ENCODE data around the gene NAA38. TPM values are rescaled to one million over a fixed set of nuclear protein-coding genes. Genes with fewer than 3 reads are reported as not detected.
A peak's percentile ranks its signal among the peaks of the same experiment; 100 is the strongest.

The NAA38 gene
- total RNA-seq, 1 donor from 2014 or later: 68.8 TPM

DNA sequence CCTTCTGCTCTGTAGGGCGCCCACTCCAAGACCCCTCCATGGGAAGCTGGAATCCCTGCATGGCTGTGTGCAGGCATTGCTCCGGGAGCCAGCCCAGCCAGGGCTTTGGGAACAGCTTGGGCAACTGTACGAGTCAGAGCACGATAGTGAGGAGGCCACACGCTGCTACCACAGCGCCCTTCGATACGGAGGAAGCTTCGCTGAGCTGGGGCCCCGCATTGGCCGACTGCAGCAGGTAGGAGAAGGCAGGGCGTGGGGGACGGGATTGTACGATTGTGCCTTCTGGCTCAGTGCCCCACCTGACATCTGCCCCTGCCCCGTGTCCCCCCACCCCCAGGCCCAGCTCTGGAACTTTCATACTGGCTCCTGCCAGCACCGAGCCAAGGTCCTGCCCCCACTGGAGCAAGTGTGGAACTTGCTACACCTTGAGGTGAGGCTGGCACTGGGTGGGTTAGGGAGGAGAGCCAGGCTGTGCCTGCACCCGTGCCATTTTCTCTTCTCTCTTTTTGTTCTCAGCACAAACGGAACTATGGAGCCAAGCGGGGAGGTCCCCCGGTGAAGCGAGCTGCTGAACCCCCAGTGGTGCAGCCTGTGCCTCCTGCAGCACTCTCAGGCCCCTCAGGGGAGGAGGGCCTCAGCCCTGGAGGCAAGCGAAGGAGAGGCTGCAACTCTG is 11.2 kb downstream of the NAA38 start:
- no peak for DNase-seq (ENCODE audit: low spot score)
- intact Hi-C loops (cut with DNase I): loop anchor here (5.0 kb wide), 1 partner anchor 444 kb away; the partner anchor contains the start of gene TMEM256

DNA sequence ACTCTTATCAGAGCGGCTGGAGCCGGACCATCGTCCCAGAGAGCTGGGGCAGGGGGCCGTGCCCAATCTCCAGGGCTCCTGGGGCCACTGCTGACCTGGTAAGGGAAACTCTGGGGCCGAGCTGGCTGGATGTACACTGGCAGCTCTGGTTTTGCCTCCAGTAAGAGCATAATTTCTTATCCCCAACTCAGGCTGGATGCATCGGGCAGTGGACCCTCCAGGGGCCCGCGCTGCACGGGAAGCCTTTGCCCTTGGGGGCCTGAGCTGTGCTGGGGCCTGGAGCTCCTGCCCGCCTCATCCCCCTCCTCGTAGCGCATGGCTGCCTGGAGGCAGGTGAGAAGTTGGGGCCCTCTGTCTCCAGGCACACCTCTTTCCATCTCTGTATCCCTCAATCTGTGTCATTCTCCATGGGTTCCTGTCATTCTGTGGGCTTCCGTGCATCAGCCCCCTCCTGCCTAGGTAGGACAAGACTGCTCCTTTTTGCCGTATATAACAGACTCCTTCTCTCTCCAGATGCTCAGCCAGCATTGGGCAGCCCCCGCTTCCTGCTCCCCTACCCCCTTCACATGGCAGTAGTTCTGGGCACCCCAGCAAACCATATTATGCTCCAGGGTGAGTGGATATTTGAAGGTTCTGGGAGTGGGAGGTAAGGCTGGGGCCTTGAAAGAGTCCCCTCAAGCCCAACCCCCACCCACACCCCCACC is 11.8 kb downstream of the NAA38 start:
- intact Hi-C loops (cut with DNase I): loop anchor here (5.0 kb wide), 1 partner anchor 443 kb away; the partner anchor contains the start of gene TMEM256
- DNase-seq (ENCODE audit: low spot score): no peak

DNA sequence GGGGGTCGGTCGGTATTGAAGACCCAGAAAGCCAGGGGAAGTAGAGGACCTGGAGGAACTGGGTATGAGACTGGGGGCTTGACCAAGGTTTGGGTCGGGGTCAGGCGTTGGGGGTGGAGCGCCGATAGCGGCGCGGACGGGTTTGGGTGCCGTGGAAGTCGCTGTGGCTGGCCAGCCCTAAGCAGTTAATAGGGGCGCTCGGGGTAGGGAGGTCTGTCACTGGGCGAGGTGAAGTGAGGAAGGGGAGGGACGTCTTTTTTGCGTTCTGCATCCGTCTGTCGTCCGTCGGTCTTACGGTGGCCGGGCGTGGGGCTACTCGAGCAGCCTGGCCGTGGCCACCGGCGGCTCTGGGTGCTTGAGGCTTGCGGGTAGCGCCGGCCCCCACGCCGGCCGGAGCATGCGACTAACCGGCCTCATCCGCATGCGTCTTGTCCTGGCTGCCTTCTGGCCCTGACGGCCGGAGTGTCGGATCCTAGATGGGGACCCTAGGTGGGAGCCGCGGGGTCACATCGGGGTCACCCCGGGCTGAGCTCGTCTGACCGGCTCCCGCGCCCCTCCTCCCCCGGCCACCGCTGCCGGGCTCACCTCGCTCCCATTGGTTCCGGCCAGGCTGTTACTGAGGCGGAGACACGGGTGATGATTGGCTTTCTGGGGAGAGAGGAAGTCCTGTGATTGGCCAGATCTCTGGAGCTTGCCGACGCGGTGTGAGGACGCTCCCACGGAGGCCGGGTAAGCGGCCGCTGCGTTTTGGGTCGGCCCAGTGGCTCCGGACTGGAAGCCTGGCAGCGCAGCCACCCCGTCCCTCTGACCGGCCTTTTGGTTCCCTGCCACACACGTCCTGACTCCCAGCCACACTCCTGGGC is 12.8 kb downstream of the NAA38 start:
- peak; percentile 96 for DNase-seq (ENCODE audit: low spot score)
- intact Hi-C loops (cut with DNase I): loop anchor here (5.0 kb wide), 2 partner anchors 43 to 442 kb away; partner anchors contain the start of genes CHD3 and TMEM256

DNA sequence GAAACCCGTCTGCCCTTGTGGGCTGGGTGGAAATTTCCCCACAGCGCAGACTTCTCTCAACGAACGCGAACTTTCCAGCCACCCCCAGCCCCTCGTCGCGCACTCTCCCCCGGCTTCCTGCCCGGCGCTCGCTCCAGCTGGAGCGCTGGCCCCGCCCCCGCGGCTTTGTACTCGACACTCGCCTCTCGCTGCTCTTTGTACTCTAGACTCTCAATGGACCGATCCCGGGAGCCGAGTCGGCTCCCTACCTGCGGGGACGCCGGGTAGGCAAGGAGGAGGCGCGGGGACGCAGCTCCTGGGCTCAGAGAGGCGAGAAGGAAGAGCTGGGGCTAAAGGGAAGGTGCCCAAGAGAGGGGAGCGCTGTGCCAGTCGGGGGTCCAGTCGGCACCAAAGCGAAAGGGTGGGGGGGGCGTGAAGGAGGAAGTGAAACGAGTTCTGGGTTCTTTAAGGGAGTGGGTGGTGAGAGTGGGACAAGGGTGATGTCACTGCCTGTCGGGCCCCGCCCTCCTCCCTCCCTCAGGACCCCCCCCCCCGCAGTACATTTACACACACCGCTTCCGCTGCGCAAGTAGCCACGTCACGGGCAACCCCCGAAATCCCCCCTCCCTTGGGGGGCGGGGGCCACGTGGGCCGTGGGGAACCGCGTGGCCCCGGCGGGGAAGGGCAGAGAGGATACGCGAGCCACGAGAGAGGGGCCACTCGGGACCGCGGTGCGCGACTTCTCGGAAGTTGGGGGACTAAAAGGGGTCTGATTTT is 13.6 kb downstream of the NAA38 start:
- intact Hi-C loops (cut with DNase I): loop anchor here (2.0 to 5.0 kb wide), 3 partner anchors 13 to 309 kb away; partner anchors contain the start of genes CHD3, NAA38 and PER1
- DNase-seq (ENCODE audit: low spot score): peak; percentile 92

DNA sequence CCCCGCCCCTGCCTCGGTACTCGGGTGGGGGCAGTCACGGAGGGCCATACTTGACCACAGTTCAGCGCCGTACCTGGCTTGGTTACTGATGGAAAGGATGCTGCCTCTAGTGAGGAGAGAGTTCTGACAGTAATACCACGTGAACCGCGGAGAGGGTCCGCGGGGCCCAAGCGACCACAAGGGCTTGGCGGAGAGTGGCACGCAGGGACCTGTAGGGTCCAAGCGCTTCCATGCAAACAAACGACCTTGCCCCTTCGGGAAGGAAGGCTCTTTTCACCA is 14.2 kb downstream of the NAA38 start:
- intact Hi-C loops (cut with DNase I): loop anchor here (2.0 to 5.0 kb wide), 3 partner anchors 14 to 310 kb away; partner anchors contain the start of genes CHD3, NAA38 and PER1
- peak; percentile 80 for DNase-seq (ENCODE audit: low spot score)

DNA sequence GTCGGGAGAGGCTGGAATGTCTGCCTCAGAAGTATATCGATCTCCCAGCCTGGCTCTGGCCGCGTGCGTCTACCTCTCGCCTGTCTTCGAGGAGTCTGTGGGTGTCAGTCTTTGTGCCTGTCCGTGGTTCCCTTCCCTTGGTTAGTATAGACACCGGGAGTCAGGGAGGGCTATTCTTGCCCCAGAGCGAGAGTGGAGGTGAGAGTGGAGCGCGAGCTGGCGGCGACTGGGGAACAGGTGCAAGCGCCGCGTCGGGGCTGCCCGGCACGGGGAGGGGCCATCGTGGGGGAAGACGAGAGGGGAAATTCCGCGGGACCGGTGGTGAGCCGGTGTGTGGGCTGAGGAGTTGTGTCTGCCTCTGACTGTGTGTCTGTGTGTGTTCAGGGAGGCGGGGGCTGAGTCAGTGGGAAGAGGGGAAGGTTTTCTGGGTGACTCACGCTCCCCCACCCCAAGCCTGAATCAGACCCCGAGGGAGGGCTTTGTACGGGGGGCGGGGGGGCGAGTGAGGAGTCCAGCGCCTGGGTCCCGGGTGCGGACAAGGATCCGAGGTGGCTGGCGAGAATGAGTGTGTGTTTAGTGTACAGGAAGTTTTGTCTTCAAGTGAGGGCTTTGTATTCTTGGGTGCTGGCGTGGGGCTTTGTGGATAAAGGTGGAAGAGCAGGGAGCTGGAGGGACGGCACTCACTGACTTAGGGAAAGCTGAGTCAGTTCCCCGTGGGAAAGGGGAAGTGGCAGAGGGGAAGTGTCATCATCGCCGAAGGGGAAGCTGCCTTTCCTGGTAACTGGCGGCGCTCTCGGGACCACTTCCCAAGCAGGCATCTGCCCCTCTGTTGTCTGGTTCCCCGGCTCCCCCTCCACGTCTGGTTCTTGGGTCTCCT is 14.7 kb downstream of the NAA38 start:
- intact Hi-C loops (cut with DNase I): loop anchor here (1.0 to 5.0 kb wide), 4 partner anchors 8 to 310 kb away; partner anchors contain the start of genes CHD3, KDM6B, NAA38 and PER1
- DNase-seq (ENCODE audit: low spot score): peak; percentile 93

DNA sequence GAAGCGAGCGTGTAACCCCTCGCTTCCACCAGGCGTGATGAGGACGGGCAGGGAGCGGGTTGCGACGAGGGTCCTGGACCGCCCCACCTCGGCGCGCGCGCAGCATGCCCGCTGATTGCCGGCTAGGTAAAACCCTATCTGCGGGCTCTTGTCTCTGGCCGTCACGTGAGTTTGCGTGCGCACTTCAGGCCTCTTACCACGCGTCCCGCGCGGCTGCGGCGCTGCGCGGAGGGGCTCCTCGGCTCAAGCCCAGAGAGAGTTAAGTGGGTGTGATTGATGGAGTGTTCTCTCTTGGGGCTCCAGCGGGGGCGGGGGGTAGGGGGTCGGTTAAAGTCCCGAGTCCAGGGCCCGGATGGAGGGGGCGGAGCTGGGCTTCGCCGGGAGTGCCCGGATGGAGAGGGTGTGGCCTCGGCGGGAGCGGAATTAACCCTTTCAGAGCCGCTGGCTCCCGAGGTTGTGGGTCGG is 15.4 kb downstream of the NAA38 start:
- DNase-seq (ENCODE audit: low spot score): peak; percentile 95
- intact Hi-C loops (cut with DNase I): loop anchor here (1.0 to 5.0 kb wide), 4 partner anchors 8 to 311 kb away; partner anchors contain the start of genes CHD3, KDM6B, NAA38 and PER1

DNA sequence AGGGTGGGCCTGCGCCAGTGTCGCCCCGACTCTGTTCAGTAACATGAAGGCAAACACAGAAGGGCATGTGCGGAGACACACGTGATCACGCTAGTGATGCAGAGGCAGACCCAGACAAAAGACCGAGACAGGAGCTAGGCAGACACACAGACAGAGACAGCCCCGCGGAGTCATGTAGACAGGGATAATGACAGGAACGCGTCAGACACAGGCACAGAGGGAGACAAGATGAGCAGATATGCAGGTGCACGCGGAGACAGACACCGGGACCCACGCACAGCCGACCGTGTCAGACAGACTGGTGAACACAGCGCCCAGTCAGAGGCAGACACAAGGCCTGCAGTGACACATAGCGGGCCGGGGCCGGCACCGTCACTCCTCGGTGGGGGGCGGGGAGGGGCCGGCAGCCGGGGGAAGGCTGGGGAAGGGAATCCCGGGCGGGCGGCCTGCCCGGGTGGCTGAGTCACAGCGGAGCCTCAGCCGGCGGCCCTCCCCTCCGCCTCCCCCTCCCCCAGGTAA is 15.9 kb downstream of the NAA38 start:
- peak; percentile 95 for DNase-seq (ENCODE audit: low spot score)
- intact Hi-C loops (cut with DNase I): loop anchor here (5.0 kb wide), 1 partner anchor 46 kb away; the partner anchor contains the start of gene CHD3

DNA sequence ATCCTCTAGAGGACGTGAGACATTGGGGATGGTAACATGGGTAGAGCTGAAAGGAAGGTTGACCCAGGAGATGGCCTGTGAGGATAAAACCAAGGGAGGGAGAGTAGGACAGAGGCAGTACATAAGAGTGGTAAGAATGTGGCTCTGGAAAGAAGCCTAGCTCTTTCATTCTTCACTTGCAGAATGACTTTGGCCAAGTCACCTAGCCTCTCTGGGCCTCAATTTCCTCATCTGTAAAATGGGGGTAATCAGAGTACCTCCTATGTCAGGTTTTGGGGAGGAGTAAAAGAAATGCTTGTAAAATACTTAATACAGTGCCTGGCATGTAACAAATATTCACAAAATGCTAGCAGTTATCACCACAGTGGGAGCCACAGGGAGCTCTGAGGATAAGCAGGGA is 16.5 kb downstream of the NAA38 start:
- DNase-seq (ENCODE audit: low spot score): no peak
- intact Hi-C loops (cut with DNase I): loop anchor here (5.0 kb wide), 1 partner anchor 46 kb away; the partner anchor contains the start of gene CHD3

DNA sequence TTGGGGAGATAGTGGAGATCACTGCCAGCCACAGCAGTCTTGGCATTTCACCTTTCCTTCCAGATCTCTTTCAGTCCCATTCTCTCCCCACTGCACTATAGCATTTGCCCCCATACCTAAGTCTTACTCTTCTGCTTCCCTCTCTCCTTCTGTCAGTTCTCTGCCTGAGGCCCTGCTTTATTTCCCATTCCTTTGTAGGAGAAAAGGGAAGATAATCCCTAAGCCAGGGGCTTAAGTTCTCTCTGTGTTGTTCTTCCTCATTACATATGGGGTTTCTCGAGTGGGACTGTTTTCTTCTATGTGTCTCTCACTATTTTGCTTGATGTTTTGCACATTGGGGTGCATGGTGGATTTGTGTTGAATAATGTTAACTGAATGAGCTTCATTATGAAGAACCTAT is 16.9 kb downstream of the NAA38 start:
- no peak for DNase-seq (ENCODE audit: low spot score)
- intact Hi-C loops (cut with DNase I): loop anchor here (5.0 kb wide), 1 partner anchor 47 kb away; the partner anchor contains the start of gene CHD3

DNA sequence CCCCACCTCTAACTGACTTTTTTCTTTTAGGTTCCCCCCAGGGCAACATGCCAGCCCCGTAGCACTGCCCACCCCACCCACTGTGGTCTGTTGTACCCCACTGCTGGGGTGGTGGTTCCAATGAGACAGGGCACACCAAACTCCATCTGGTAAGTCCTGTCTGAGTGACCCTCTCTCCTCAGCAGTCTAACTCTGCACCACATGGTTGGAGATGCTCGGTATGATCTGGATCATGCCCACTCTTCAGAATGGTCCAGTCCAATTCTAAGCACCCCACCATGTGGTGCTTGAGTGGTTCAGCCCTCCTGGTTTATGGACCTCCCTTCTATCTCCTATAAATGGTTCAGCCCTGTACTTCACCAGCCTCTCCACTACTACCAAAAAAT is 17.5 kb downstream of the NAA38 start:
- intact Hi-C loops (cut with DNase I): loop anchor here (5.0 kb wide), 1 partner anchor 47 kb away; the partner anchor contains the start of gene CHD3

DNA sequence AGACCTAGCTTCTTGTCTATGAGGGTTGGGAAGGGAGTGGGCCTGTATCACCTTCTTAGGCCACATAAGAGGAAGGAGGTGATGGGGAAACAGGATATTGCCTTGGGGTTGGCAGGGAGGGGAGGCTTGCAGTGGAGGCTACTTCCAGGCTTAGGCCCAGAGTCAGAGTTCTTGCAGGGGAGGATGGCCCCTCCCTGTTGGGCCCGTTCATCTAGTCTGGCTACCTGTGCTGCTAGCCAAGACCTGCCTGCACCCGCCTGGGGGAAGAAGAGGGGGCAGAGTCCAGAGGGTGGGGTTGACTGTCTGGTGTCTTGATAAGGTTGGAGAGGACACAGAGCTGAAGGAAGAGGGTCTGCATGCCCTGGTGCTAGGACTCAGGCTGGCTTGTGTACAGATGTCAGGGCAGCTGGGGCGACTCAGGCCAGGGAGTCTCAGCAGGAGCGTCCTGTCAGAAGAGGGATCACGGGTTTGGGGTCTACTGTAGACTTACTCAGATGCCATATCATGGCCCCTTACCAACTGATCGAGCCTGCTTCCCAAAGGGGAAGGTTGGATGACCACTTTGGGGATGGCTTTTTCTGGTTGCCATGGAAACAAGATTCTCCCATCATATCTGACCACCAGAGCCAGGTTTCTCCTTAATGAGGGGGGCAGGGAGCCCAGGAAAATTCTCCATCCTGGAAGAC is 18.0 kb downstream of the NAA38 start:
- intact Hi-C loops (cut with DNase I): no loop called here
- peak; percentile 82 for DNase-seq (ENCODE audit: low spot score)

More for the DNA sequence above, 17.5 kb downstream of the NAA38 start:
- DNase-seq (ENCODE audit: low spot score): no peak

DNA sequence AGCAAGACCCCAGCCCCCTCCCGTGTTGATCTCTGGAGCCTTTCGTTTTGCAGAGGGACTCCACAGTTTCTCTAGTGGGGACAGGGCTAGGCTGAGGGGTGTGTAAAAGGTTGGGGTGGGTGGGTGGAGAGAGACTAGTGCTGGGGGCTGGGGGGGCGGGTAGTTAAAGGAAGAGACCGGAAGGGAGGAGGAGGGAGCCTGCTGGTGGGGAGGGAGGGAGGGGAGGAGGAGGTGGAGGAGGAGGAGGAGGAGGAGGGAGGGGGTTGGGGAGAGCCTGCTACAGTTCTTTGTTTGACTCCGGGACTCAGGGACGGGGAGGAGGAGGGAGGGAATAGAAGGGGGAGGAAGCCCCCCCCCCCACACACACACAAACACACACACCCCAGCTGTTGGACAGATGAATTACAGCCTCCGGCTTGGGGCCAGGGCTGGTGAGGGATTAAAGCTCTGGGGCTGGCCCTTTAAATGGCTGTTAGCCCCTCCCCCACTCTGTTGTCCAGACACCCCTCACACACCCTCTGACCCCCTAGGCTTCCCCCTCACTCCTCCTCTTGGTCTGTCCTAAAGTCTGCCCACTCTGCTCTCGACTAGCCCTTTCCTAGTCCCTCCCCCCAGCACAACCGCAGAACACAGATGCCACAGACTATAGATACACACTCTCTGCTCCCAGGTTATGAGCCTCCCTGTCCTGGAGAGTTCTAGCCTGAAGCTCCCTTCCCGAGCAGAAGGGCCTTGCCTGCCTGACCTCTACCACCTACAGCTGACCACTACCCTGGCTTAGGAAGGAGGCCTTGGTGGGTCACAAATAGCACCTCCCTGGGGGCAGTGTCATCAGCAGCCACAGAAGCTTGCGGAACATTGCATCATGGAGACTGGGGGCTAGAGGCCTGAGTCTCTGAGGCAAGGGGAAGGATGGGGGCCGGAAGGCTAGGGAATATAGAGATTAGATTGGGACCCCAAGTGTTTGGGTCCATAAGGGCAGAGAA is 19.0 kb downstream of the NAA38 start:
- DNase-seq (ENCODE audit: low spot score): peak; percentile 76
- intact Hi-C loops (cut with DNase I): no loop called here

DNA sequence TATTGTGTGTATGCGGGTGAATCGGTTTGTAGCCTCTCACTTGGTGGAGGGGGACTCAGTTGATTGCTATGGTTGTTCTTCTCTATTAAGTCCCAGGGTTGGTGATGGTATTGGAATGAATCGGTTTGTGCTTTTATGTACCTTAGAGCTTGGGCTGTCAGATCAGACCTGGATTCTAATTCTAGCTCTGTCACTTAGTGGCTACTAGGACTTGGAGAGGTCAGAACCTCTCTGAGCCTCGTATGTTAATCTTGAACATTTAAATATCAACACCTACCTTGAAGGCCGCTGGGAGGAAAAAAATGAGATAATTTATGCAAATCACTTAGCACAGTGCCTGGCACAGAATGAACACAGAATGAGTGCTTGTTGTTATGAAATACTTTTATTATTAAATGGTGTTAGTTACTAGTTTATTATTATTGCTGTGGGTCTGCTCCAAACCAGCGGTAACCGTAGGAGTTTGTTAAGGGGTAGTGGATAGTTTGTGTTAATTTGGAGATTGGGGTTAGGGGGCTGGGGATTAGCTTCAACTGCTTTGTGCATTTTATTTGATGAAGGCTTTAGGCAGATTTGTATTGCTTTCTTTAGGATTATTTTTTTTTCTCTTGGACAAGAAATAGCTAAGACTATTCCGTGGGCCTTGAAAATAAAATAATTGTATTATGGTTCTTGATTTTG is 19.8 kb downstream of the NAA38 start:
- intact Hi-C loops (cut with DNase I): no loop called here
- no peak for DNase-seq (ENCODE audit: low spot score)

Measured in cardiac septum (tissue), 1 donor.